ENCODE results near the gene LETM1.
A peak's percentile ranks its signal among the peaks of the same experiment; 100 is the strongest.

- TF ChIP-seq CTCF (IDR thresholded peaks at IDR 0.05 in 8 of 11, conservative IDR thresholded peaks at IDR 0.05 in 3 of 11) (peak in 6 of 11 experiments; percentile 12 to 32 (median 26)), POLR2A (IDR thresholded peaks at IDR 0.05) (no peak)
Measured at GRCh38 chr4:1767770-1768366, 88.1 kb downstream of the LETM1 start.
